Measurements from ENCODE around the gene BSPRY. TPM values are rescaled to one million over a fixed set of nuclear protein-coding genes. Genes with fewer than 3 reads are reported as not detected.
A peak's percentile ranks its signal among the peaks of the same experiment; 100 is the strongest.
"Not testable (repeated sequence)": the region's sequence is repeated elsewhere in the genome, so short reads cannot be mapped to it uniquely, and the experiment has no call there.

The BSPRY gene
- total and polyA plus RNA-seq, 7 experiments from 2014 or later = 0.13 to 9.6 (median 0.48) TPM; not detected in 2

DNA sequence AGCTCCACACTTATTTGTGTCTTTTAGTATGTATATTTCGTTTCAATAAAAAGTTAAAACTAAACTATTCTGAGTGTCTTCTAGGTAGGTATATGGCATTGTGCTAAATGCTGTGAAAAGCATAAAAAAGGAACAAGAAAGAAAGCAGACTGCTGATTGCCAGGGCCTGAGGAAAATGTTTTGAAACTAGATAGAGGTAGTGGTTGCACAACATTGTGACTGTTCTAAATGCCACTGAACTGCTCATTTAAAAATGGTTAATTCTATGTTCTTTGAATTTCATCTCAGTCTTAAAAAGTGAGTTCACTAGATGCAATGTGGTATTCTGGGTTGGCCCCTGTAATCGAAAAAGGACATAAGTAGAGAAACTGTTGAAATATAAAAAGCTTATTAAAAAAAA lies 54.3 kb downstream of the BSPRY start:
- DNase-seq (no peak), ATAC-seq (no peak)
- Histone ChIP-seq H3K36me3 (ENCODE audit: control insufficient read depth in 2 of 3, insufficient read depth in 3 of 3, low read length in 3 of 3) (peaks cover 0 to 16% (median 0%) of the 10 kb centered on the region in 3 experiments), H3K27ac (ENCODE audit: low read depth, low read length) (no peak overlapping the region), H3K4me1 (ENCODE audit: control insufficient read depth in 2 of 2, insufficient read depth in 2 of 2, low read length in 2 of 2) (peaks cover 12 to 13% of the 10 kb centered on the region in 2 donors), H3K4me3 (ENCODE audit: low read length) (no peak overlapping the region), H3K27me3 (ENCODE audit: control insufficient read depth in 2 of 2, insufficient read depth in 2 of 2, low read length in 2 of 2) (no peaks in the 10 kb centered on the region), H3K9me3 (ENCODE audit: control insufficient read depth in 2 of 3, low read length in 3 of 3) (no peaks in the 10 kb centered on the region)
- H3K4me3 Mint-ChIP-seq = no peak overlapping the region
- H3K27ac Mint-ChIP-seq = no peak overlapping the region
- ChIA-PET CTCF (interaction anchor here (0.7 to 3.7 kb wide), 6 partner anchors 114 to 1104 kb away, joined by 3 to 18 read pairs (median 4); no protein-coding TSS in a partner anchor), POLR2A (interaction anchor here (0.6 to 1.0 kb wide), 5 partner anchors 9 to 108 kb away, joined by 3 to 4 read pairs (median 3); partner anchors contain the start of genes HDHD3 and WDR31)
- intact Hi-C loops (cut with micrococcal nuclease) = no loop called here
- peaks cover 26 to 50% (median 41%) of the 10 kb centered on the region in 7 donors for H3K4me1 Mint-ChIP-seq
- H3K36me3 Mint-ChIP-seq = peaks cover 0 to 14% (median 10%) of the 10 kb centered on the region in 5 donors
- H3K9me3 Mint-ChIP-seq = no peaks in the 10 kb centered on the region
- H3K27me3 Mint-ChIP-seq = no peaks in the 10 kb centered on the region

DNA sequence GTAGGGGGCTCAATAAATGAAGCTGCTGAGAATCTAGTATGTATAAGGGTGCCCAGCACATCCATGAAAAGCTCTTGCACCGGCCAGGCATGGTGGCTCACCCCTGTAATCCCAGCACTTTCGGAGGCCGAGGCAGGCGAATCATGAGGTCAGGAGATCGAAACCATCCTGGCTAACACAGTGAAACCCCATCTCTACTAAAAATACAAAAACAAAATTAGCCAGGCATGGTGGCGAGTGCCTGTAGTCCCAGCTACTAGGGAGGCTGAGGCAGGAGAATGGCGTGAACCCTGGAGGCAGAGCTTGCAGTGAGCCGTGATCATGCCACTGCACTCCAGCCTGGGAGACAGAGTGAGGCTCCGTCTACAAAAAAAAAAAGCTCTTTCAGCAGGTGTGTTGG lies 57.0 kb downstream of the BSPRY start:
- H3K9me3 ChIP-seq (ENCODE audit: control insufficient read depth in 2 of 3, low read length in 3 of 3); H3K4me3 Mint-ChIP-seq; ATAC-seq; H3K9me3 Mint-ChIP-seq; H3K27ac ChIP-seq (ENCODE audit: low read depth, low read length); H3K27me3 ChIP-seq (ENCODE audit: control insufficient read depth in 2 of 2, insufficient read depth in 2 of 2, low read length in 2 of 2); H3K4me3 ChIP-seq (ENCODE audit: low read length); intact Hi-C loops (cut with micrococcal nuclease); H3K27me3 Mint-ChIP-seq; DNase-seq: not testable (repeated sequence)
- POLR2A ChIA-PET = interaction anchor here (0.7 to 1.2 kb wide), 2 partner anchors 173 to 178 kb away, joined by 3 read pairs; no protein-coding TSS in a partner anchor
- Histone ChIP-seq H3K4me1 (ENCODE audit: control insufficient read depth in 2 of 2, insufficient read depth in 2 of 2, low read length in 2 of 2) (peaks cover 9 to 11% of the 10 kb centered on the region in 2 donors), H3K36me3 (ENCODE audit: control insufficient read depth in 2 of 3, insufficient read depth in 3 of 3, low read length in 3 of 3) (peaks cover 0 to 24% (median 0%) of the 10 kb centered on the region in 3 experiments)
- Mint-ChIP-seq H3K36me3 (peaks cover 0 to 23% (median 17%) of the 10 kb centered on the region in 5 donors), H3K4me1 (peaks cover 28 to 52% (median 37%) of the 10 kb centered on the region in 7 donors), H3K27ac (peak overlapping the region in 8 of 9 donors; percentile 57 to 96 (median 80))
- CTCF ChIA-PET = interaction anchor here (1.1 to 2.5 kb wide), 3 partner anchors 98 to 176 kb away, joined by 3 to 9 read pairs (median 5); partner anchors contain the start of genes CDC26 and PRPF4

- Mint-ChIP-seq H3K36me3 (peaks cover 0 to 23% (median 17%) of the 10 kb centered on the region in 5 donors), H3K4me1 (peaks cover 25 to 47% (median 31%) of the 10 kb centered on the region in 7 donors), H3K27ac (peak overlapping the region; percentile 57 to 96 (median 87)), H3K4me3 (peak overlapping the region; percentile 38 to 100 (median 68))
- POLR2A ChIA-PET = interaction anchor here (1.2 kb wide), 1 partner anchor 172 kb away, joined by 3 read pairs; no protein-coding TSS in a partner anchor
- H3K27me3 ChIP-seq (ENCODE audit: control insufficient read depth in 2 of 2, insufficient read depth in 2 of 2, low read length in 2 of 2); H3K4me3 ChIP-seq (ENCODE audit: low read length); H3K27me3 Mint-ChIP-seq; H3K9me3 ChIP-seq (ENCODE audit: control insufficient read depth in 2 of 3, low read length in 3 of 3); H3K9me3 Mint-ChIP-seq; H3K4me1 ChIP-seq (ENCODE audit: control insufficient read depth in 2 of 2, insufficient read depth in 2 of 2, low read length in 2 of 2): not testable (repeated sequence)
- intact Hi-C loops (cut with micrococcal nuclease) = loop anchor here (1.0 kb wide), 1 partner anchor 98 kb away; no protein-coding TSS in a partner anchor
- DNase-seq = peak in 8 of 9 donors; percentile 39 to 65 (median 54)
- peak; percentile 16 for ATAC-seq
- CTCF ChIA-PET = interaction anchor here (1.1 to 2.5 kb wide), 3 partner anchors 99 to 175 kb away, joined by 3 to 9 read pairs (median 5); partner anchors contain the start of genes CDC26 and PRPF4
- peak overlapping the region; percentile 29 for H3K27ac ChIP-seq (ENCODE audit: low read depth, low read length)
- peaks cover 0 to 24% (median 0%) of the 10 kb centered on the region in 3 experiments for H3K36me3 ChIP-seq (ENCODE audit: control insufficient read depth in 2 of 3, insufficient read depth in 3 of 3, low read length in 3 of 3)
These were observed 57.7 kb downstream of the BSPRY start for GRCh38 chr9:113406873-113407511.

- intact Hi-C loops (cut with micrococcal nuclease) = no loop called here
- H3K4me3 ChIP-seq (ENCODE audit: low read length) = peak overlapping the region; percentile 92
- DNase-seq = no peak
These were observed 60.1 kb downstream of the BSPRY start for GRCh38 chr9:113409481-113409880.

DNA sequence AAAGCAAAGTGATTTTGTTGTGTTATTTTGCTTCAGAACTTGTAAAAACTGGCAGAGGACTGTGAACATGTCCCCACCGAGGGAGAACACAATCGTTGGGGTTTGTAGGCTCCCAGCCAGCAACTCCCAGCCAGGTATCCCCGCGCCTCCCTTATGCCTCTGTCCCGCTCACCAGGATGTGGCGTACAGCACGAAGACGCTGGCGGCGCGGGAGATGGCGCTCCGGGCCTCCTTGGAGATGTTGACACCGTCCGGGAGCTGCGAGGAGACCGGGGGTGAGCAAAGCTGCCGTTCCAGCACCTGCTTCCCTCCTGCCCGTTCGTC lies 60.5 kb downstream of the BSPRY start:
- intact Hi-C loops (cut with micrococcal nuclease) = loop anchor here (1.0 to 10.0 kb wide), 21 partner anchors 9 to 1927 kb away; partner anchors contain the start of genes ALAD (in 2 of the 2), CDC26 (in 2 of the 2), FKBP15 (in 2 of the 2) and PRPF4 (in 2 of the 2)
- POLR2A ChIA-PET = interaction anchor here (0.6 to 4.8 kb wide), 23 partner anchors 9 to 1182 kb away, joined by 3 to 29 read pairs (median 4); partner anchors contain the start of genes ALAD, CDC26, FKBP15 and HDHD3
- CTCF ChIA-PET = interaction anchor here (1.0 to 2.0 kb wide), 9 partner anchors 8 to 246 kb away, joined by 3 to 17 read pairs (median 7); partner anchors contain the start of genes ALAD, CDC26 and PRPF4
- peaks cover 0 to 2% (median 0%) of the 10 kb centered on the region in 5 donors for H3K27me3 Mint-ChIP-seq
- peaks cover 0 to 4% (median 0%) of the 10 kb centered on the region in 11 donors for H3K9me3 Mint-ChIP-seq
- H3K4me1 Mint-ChIP-seq = peaks cover 20 to 42% (median 31%) of the 10 kb centered on the region in 7 donors
- Histone ChIP-seq H3K36me3 (ENCODE audit: control insufficient read depth in 2 of 3, insufficient read depth in 3 of 3, low read length in 3 of 3) (peaks cover 0 to 24% (median 0%) of the 10 kb centered on the region in 3 experiments), H3K27me3 (ENCODE audit: control insufficient read depth in 2 of 2, insufficient read depth in 2 of 2, low read length in 2 of 2) (no peaks in the 10 kb centered on the region), H3K27ac (ENCODE audit: low read depth, low read length) (peak overlapping the region; percentile 89), H3K9me3 (ENCODE audit: control insufficient read depth in 2 of 3, low read length in 3 of 3) (no peaks in the 10 kb centered on the region), H3K4me3 (ENCODE audit: low read length) (peak overlapping the region; percentile 92), H3K4me1 (ENCODE audit: control insufficient read depth in 2 of 2, insufficient read depth in 2 of 2, low read length in 2 of 2) (peaks cover 3 to 9% of the 10 kb centered on the region in 2 donors)
- ATAC-seq (no peak), DNase-seq (no peak)
- peaks cover 0 to 23% (median 17%) of the 10 kb centered on the region in 5 donors for H3K36me3 Mint-ChIP-seq
- peak overlapping the region; percentile 98 to 100 (median 99) for H3K27ac Mint-ChIP-seq
- H3K4me3 Mint-ChIP-seq = peak overlapping the region; percentile 94 to 100 (median 98)

More at GRCh38 chr9:113409481-113409880, 60.1 kb downstream of the BSPRY start:
- peaks cover 3 to 9% of the 10 kb centered on the region in 2 donors for H3K4me1 ChIP-seq (ENCODE audit: control insufficient read depth in 2 of 2, insufficient read depth in 2 of 2, low read length in 2 of 2)
- Mint-ChIP-seq H3K27ac (peak overlapping the region; percentile 98 to 100 (median 99)), H3K4me1 (peaks cover 24 to 42% (median 31%) of the 10 kb centered on the region in 7 donors), H3K36me3 (peaks cover 0 to 23% (median 17%) of the 10 kb centered on the region in 5 donors), H3K4me3 (peak overlapping the region; percentile 94 to 100 (median 98)), H3K27me3 (peaks cover 0 to 2% (median 0%) of the 10 kb centered on the region in 5 donors), H3K9me3 (peaks cover 0 to 4% (median 0%) of the 10 kb centered on the region in 11 donors)
- CTCF ChIA-PET = interaction anchor here (1.0 to 2.0 kb wide), 8 partner anchors 8 to 246 kb away, joined by 3 to 17 read pairs (median 7); partner anchors contain the start of genes ALAD, CDC26 and PRPF4
- ATAC-seq = no peak
- H3K36me3 ChIP-seq (ENCODE audit: control insufficient read depth in 2 of 3, insufficient read depth in 3 of 3, low read length in 3 of 3) = peaks cover 0 to 24% (median 0%) of the 10 kb centered on the region in 3 experiments
- no peaks in the 10 kb centered on the region for H3K9me3 ChIP-seq (ENCODE audit: control insufficient read depth in 2 of 3, low read length in 3 of 3)
- peak overlapping the region; percentile 89 for H3K27ac ChIP-seq (ENCODE audit: low read depth, low read length)
- POLR2A ChIA-PET = interaction anchor here (0.6 to 4.8 kb wide), 15 partner anchors 8 to 1182 kb away, joined by 3 to 29 read pairs (median 8); partner anchors contain the start of genes ALAD, CDC26, HDHD3 and PRPF4
- no peaks in the 10 kb centered on the region for H3K27me3 ChIP-seq (ENCODE audit: control insufficient read depth in 2 of 2, insufficient read depth in 2 of 2, low read length in 2 of 2)

Data from naive thymus-derived CD4-positive, alpha-beta T cell (primary cell).